Endodermal cell (in vitro differentiated cells): Measurements from ENCODE around the gene NFIC. TPM values are rescaled to one million over a fixed set of nuclear protein-coding genes. Genes with fewer than 3 reads are reported as not detected.

Source experiments
- DNase-seq: peaks from one replicate; pipeline ENCODE4 v3.0.0-alpha.2; 2017
- H3K27ac ChIP-seq: 2 replicates; pipeline ENCODE4 v1.5.1; 2013; ENCODE audit warnings: mild to moderate bottlenecking, low read depth, low read length, moderate library complexity
- H3K27me3 ChIP-seq: 2 replicates; pipeline ENCODE4 v1.6.1; 2013; ENCODE audit warnings: mild to moderate bottlenecking, low read length, moderate library complexity; ENCODE audit not compliant: insufficient read depth, control insufficient read depth, poor library complexity, severe bottlenecking
- H3K36me3 ChIP-seq: 2 replicates; pipeline ENCODE4 v1.7.0; 2013; ENCODE audit warnings: mild to moderate bottlenecking, low read length, moderate library complexity; ENCODE audit not compliant: control insufficient read depth, insufficient read depth
- H3K4me1 ChIP-seq: one replicate; pipeline ENCODE4 v1.7.0; 2013; ENCODE audit warnings: low read length; ENCODE audit not compliant: control insufficient read depth, insufficient read depth
- H3K4me3 ChIP-seq: 2 replicates; pipeline ENCODE4 v1.5.1; 2013; ENCODE audit warnings: mild to moderate bottlenecking, low read length, moderate library complexity
- H3K9ac ChIP-seq: 2 replicates; pipeline ENCODE4 v1.6.1; 2013; ENCODE audit warnings: mild to moderate bottlenecking, low read length, moderate library complexity; ENCODE audit not compliant: poor library complexity, severe bottlenecking; ENCODE audit errors: extremely low read depth
- H3K9me3 ChIP-seq: 2 replicates; pipeline ENCODE4 v1.6.1; 2013; ENCODE audit warnings: mild to moderate bottlenecking, low read length, moderate library complexity; ENCODE audit not compliant: control insufficient read depth
- H3K27ac Mint-ChIP-seq: 2 replicates; pipeline ENCODE4 v1.8.0; 2020; ENCODE audit warnings: mixed read lengths
- H3K27me3 Mint-ChIP-seq: 2 replicates; pipeline ENCODE4 v1.8.0; 2021; ENCODE audit warnings: mild to moderate bottlenecking, mixed read lengths; ENCODE audit not compliant: insufficient read depth
- H3K36me3 Mint-ChIP-seq: 2 replicates; pipeline ENCODE4 v1.8.0; 2020; ENCODE audit warnings: low read depth, mixed read lengths
- H3K4me1 Mint-ChIP-seq: 2 replicates; pipeline ENCODE4 v1.8.0; 2020; ENCODE audit warnings: mixed read lengths
- H3K4me3 Mint-ChIP-seq: 2 replicates; pipeline ENCODE4 v1.8.0; 2020; ENCODE audit warnings: mild to moderate bottlenecking, moderate library complexity, mixed read lengths
- H3K9me3 Mint-ChIP-seq: 2 replicates; pipeline ENCODE4 v1.8.0; 2020; ENCODE audit warnings: mild to moderate bottlenecking, mixed read lengths
- WGBS, 2 experiments: methylation state at CpG; one replicate each; pipeline versions ENCODE4 v1.1.5 to v1.1.7; 2013; ENCODE audit warnings: missing lambda C conversion rate in 2 of 2, mixed read lengths in 1 of 2; ENCODE audit not compliant: insufficient coverage in 1 of 2, insufficient read length in 1 of 2; 5-methylcytosine and 5-hydroxymethylcytosine counted together
- total RNA-seq, 2 donors: library from RNA; stranded (reverse); fragmentation: NEBNext Ultra II Directional in 1 of 2; extraction: Animal tissue kit (Norgen Biotek cat#: 25700) in 1 of 2; gene quantifications; 2 replicates in 1 of 2; 3 replicates in 1 of 2; pipeline ENCODE4 v1.2.1, GENCODE V29; 2021
- TF ChIP-seq, protein P1 (sequence below): fragments of 200-600 bp; sonication (generic); conservative IDR thresholded peaks from 2 replicates; pipeline ENCODE4 v1.5.0; 2021; ENCODE audit warnings: antibody characterized with exemption, mild to moderate bottlenecking

NFIC gene
- total RNA-seq, 2 donors from 2014 or later = 5.2 to 6.6 TPM

DNA sequence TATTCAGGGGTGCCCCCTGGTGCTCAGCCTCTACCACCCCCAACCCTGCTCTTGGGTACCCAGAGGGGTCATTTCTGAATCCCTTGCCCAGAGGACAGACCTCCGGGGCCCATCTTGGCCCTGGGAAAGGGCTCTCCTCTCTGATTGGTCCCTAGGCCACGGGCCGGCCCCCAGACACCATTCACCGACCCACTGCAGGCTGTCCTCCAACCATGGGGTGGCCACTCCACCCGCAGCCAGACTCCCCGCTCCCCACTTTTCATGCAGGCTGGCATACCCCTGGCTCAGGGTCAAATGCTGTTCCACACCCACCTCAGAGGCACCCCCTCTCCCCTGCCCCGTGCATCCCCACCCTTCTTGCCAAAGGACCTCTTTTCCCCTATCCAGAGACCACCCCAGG lies 99.2 kb downstream of the NFIC start:
- Histone ChIP-seq H3K4me3 (no peak overlapping the region), H3K4me1 (no peaks in the 10 kb centered on the region), H3K27me3 (peaks cover 33% of the 10 kb centered on the region), H3K9ac (no peak overlapping the region), H3K36me3 (no peaks in the 10 kb centered on the region), H3K9me3 (no peaks in the 10 kb centered on the region), H3K27ac (no peak overlapping the region)
- Mint-ChIP-seq H3K4me1 (peaks cover 5% of the 10 kb centered on the region), H3K4me3 (peak overlapping the region; percentile 44), H3K9me3 (peaks cover 12% of the 10 kb centered on the region), H3K27me3 (peaks cover 54% of the 10 kb centered on the region), H3K36me3 (no peaks in the 10 kb centered on the region), H3K27ac (no peak overlapping the region)
- DNase-seq = peak; percentile 50
- TF ChIP-seq, protein P1, sequence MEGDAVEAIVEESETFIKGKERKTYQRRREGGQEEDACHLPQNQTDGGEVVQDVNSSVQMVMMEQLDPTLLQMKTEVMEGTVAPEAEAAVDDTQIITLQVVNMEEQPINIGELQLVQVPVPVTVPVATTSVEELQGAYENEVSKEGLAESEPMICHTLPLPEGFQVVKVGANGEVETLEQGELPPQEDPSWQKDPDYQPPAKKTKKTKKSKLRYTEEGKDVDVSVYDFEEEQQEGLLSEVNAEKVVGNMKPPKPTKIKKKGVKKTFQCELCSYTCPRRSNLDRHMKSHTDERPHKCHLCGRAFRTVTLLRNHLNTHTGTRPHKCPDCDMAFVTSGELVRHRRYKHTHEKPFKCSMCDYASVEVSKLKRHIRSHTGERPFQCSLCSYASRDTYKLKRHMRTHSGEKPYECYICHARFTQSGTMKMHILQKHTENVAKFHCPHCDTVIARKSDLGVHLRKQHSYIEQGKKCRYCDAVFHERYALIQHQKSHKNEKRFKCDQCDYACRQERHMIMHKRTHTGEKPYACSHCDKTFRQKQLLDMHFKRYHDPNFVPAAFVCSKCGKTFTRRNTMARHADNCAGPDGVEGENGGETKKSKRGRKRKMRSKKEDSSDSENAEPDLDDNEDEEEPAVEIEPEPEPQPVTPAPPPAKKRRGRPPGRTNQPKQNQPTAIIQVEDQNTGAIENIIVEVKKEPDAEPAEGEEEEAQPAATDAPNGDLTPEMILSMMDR = no peak
- WGBS, 2 experiments = 62 to 80% methylated on average over 3 to 7 of the region's 7 CpGs

DNA sequence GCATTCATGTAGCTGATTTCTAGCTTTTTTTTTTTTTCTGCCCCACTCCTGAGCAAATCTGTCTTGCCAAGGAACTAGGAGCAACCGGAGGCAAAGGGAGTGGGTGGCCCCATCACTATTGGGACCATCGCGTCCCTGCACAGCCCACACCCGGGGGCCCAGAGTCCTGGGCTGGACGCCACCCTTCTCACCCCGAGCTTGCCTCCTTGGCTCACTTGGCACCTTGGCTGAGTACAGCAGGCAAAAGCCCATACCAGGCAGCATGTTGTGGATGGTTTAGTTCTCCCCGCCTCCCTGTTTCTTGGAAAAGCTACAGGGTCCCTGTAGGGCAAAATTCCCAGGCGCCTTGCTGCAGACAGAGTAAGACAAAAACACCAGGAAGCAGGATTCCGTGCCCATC lies 100.3 kb downstream of the NFIC start:
- WGBS, 2 experiments = 90 to 91% methylated on average over 7 to 9 of the region's 9 CpGs
- H3K27me3 Mint-ChIP-seq = peaks cover 56% of the 10 kb centered on the region
- H3K4me1 Mint-ChIP-seq = peaks cover 5% of the 10 kb centered on the region
- TF ChIP-seq, protein P1 = no peak
- H3K27ac ChIP-seq = no peak overlapping the region
- H3K4me3 Mint-ChIP-seq = no peak overlapping the region
- peaks cover 12% of the 10 kb centered on the region for H3K9me3 Mint-ChIP-seq
- H3K36me3 ChIP-seq = no peaks in the 10 kb centered on the region
- peaks cover 33% of the 10 kb centered on the region for H3K27me3 ChIP-seq
- no peaks in the 10 kb centered on the region for H3K4me1 ChIP-seq
- no peak overlapping the region for H3K4me3 ChIP-seq
- DNase-seq = no peak
- H3K9ac ChIP-seq = no peak overlapping the region
- H3K27ac Mint-ChIP-seq = no peak overlapping the region
- H3K9me3 ChIP-seq = no peaks in the 10 kb centered on the region
- H3K36me3 Mint-ChIP-seq = no peaks in the 10 kb centered on the region

DNA sequence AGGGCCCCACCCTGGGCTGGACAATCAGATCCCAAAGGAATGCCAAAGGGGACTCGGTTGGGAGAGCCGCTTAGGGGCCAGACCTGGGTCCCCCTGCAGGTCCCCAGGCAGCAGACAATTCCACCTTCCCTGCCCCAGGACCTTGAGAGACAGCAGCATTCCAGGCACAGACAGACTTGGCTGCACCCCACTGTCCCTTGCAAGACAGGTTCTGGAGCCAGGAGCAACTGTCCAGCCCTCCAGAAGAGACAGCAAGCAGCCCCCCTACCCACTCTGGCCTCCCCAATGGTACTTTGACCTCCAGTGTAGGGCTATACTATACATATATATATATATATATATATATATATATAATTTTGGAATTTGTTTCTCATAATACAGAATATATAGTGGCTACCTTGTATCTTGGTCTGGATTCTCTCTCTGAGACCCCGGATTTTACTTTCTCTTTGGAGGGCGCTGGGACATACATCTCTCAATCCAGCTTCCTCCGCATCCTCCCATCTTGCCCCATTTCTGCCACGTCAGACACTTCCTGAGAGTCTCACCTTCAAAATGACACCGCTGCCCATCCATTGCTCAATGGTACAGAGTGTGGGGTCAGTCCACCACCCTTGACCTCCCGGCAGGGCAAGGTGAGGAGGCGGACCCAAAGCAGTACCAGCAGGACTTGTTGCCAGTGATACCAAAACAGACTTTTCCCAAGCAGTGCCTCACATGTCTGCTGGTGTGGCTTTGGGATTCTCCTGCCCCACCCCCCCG lies 101.2 kb downstream of the NFIC start:
- Histone ChIP-seq H3K9me3 (no peaks in the 10 kb centered on the region), H3K27ac (no peak overlapping the region), H3K36me3 (no peaks in the 10 kb centered on the region), H3K4me1 (no peaks in the 10 kb centered on the region), H3K27me3 (peaks cover 28% of the 10 kb centered on the region), H3K9ac (no peak overlapping the region), H3K4me3 (no peak overlapping the region)
- Mint-ChIP-seq H3K27ac (no peak overlapping the region), H3K4me1 (peaks cover 5% of the 10 kb centered on the region), H3K27me3 (peaks cover 48% of the 10 kb centered on the region), H3K9me3 (peaks cover 12% of the 10 kb centered on the region), H3K36me3 (no peaks in the 10 kb centered on the region), H3K4me3 (no peak overlapping the region)
- TF ChIP-seq, protein P1 = no peak
- WGBS, 2 experiments = 93 to 98% methylated on average over 7 to 9 of the region's 10 CpGs
- peak; percentile 56 for DNase-seq
